ENCODE results near the gene LIPA.
"Not testable (repeated sequence)": the region's sequence is repeated elsewhere in the genome, so short reads cannot be mapped to it uniquely, and the experiment has no call there.

Gene LIPA

DNA sequence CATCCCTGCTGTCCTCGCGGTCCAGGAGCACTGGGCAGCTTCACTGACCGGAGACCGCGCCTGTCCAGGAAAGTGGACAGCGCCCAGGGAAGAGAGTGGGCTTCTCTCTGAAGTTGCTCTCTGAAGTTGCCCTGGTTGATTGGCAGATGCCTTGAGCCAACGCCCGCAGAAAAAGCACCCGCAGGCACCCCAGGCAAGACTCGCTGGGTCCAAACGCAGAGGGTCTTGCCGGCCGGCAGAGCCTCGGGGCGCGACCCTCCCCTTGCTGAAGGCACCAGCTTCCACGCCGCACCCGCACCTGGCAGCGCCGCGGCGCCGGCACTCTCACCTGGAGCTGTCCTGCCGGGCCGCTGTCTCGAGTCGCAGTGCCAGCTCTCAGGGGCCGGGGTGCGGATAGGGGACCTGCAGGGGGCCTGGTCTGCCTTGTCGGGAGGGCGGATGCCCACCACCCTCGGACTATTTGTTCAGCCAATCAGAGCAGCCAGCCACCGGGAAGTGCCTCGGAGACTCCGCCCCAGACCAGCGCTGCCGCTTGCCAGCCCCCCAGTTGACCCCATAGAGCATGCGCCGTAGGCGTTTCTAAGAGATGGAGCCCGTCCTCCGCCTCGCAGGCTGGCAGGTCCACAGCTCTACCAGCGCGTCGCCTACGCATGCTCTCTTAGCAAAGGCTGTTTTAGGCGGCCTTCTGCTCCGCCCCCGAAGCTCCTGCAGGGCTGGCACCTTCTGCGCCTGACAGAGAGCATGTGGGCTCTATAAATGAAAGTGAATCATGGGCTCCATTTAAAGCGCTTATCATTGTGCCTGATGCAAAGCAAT is at the start of gene LIPA:
TSS of gene LIPA (minus strand) at position 367 of the 816 bp plus-strand sequence. CDS start 4,127 bp downstream, outside the sequence.
- DNase-seq (ENCODE audit: low read depth in 1 of 2, low spot score in 1 of 2) = peak; percentile 79 to 93

DNA sequence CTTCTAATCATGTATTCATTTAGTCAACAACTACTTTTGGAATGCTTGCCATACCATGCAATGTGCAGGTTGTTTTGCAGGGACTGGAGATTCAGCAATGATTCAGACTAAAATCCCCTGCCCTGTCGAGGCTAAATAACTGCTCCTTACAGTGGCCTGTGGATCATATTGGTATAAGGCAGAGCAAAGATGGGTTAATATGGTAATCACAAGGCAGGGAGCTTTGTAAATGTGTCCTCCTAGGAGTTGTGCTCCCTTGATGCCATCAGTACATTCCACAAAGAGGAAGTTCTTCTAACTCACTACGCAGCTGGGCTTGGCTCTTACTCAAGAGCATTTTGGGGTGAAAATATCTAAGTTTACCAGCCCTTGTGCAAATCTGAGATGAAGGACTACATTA is 49.7 kb upstream of the LIPA start:
- no peak for DNase-seq (ENCODE audit: low read depth in 1 of 2, low spot score in 1 of 2)

DNA sequence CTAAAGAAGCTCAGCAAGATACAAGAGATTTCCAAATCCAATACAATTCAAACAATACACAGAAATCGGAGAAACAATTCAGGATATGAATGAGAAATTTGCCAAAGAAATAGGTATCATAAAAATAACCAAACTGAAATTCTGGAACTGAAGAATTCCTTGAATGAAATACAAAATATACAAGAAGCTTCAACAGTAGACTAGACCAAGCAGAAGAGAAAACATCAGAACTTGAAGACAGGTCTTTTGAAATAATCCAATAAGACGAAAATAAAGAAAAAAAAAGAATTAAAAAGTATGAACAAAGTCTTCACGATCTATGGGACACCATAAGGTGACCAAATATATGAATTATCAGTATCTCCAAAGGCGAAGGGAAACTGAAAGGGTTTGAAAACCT is 47.5 kb upstream of the LIPA start:
- DNase-seq (ENCODE audit: low read depth in 1 of 2, low spot score in 1 of 2) = no peak

DNA sequence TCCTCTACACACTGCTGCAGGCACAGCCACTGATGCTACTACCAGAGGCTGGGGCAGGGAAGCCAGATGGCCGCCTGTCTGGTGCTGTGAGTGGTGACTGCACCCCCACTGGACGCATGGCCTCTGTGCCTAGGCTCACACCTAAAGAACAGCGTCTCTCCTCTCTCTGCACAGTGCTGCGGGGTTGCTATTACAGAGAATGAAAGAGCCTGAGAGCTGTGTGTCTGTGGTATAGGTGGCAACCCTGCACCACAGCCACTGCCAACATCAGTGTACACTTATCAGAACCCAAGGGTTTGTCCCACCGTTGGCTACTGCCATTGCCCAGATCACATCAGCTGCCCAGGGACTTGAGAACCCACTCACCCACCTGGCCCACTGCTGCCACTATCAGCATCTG is 46.2 kb upstream of the LIPA start:
- DNase-seq (ENCODE audit: low read depth in 1 of 2, low spot score in 1 of 2) = no peak

DNA sequence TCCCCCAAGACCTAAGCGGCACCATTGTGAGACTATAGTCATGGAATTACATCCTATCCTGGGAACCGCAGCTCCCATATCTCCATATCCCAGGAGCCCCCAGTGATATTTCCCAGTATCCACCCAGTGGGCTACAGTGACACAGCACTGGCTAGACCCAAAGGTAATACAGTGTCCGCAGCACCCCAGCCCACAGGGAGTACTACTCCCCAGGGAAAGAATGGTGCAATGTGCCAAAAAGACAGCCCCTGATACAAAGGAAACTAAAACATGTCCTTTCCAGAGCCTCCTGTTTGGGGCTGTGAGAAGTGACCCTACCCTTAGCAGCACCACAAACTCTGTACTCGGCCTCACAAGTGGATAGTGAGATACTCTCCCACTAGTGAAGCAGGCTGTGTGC is 45.8 kb upstream of the LIPA start:
- no peak for DNase-seq (ENCODE audit: low read depth in 1 of 2, low spot score in 1 of 2)

DNA sequence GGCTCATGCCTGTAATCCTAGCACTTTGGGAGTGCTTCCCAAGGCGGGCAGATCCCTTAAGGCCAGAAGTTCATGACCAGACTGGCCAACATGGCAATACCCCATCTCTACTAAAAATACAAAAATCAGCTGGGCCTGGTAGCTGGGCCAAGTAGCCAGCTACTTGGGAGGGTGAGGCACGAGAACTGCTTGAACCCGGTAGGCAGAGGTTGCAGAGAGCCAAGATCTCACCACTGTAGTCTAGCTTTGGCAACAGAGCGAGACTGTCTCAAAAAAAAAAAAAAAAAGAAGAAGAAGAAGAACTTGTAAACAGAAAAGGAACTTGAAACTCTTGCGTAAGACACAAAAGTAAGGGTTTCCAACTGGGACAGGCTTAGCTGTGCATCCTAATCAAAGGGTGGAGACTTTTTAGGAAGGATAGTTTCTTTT is 44.7 kb upstream of the LIPA start:
- no peak for DNase-seq (ENCODE audit: low read depth in 1 of 2, low spot score in 1 of 2)

DNA sequence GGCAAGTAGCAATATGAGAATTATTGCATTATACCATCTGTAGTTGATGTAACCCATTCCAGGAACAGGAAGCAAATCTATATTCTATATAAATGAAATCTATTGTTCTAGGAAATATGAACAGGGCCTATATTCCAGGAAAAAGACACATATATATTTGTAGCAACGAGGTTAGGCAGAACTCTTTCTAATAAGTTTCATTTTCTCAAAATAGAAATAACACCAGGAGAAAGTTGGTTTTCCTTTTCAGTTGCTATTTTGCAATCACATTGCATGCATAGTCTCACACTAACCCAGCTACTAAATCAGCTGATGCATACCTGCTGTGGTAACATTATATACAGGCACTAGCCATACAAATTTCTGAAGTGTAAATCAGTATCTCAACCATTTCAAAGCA is 44.0 kb upstream of the LIPA start:
- no peak for DNase-seq (ENCODE audit: low read depth in 1 of 2, low spot score in 1 of 2)

DNA sequence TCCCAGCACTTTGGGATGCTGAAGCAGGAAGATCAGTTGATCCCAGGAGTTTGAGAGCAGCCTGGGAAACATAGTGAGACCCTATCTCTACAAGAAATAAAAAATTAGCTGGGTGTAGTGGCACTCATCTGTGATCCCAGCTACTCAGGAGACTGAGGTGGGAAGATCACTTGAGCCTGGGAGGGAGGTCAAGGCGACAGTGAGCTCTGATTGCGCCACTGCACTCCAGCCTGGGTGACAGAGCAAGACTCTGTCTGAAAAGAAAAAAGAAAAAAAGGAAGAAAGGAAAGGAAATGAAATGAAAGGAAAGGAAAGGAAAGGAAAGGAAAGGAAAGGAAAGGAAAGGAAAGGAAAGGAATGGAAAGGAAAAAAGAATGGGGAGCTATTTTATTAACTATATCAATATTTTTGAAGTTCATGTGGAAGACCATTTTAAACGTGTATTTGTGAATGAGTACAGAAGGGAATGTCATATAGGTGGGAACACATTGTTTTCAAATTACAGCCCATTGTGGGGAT is 43.2 kb upstream of the LIPA start:
- no peak for DNase-seq (ENCODE audit: low read depth in 1 of 2, low spot score in 1 of 2)

DNA sequence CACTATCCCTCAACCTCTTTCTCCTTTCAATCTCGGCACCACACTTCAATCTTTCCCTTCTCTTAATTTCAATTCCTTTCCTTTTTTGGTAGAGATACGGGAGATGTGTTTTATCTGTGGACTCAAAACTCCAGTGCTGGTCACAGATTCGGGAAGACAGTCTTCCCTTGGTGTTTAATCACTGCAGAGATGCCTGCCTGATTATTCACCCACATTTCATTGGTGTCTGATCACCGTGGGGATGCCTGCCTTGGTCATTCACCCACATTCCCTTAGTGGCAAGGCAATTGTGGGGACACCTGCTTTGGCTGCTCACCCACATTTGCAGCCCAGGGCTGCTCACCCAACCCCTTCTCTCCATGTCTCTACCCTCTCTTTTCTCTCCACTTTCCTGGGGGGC is 33.7 kb upstream of the LIPA start:
- not testable (repeated sequence) for DNase-seq (ENCODE audit: low read depth in 1 of 2, low spot score in 1 of 2)

DNA sequence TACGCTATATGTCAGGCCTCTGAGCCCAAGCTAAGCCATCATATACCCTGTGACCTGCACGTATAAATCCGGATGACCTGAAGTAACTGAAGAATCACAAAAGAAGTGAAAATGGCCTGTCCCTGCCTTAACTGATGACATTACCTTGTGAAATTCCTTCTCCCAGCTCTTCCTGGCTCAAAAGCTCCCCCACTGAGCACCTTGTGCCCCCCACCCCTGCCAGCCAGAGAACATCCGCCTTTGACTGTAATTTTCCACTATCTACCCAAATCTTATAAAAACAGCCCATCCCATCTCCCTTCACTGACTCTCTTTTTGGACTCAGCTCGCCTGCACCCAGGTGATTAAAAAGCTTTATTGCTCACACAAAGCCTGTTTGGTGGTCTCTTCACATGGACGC is 33.1 kb upstream of the LIPA start:
- DNase-seq (ENCODE audit: low read depth in 1 of 2, low spot score in 1 of 2) = not testable (repeated sequence)

DNA sequence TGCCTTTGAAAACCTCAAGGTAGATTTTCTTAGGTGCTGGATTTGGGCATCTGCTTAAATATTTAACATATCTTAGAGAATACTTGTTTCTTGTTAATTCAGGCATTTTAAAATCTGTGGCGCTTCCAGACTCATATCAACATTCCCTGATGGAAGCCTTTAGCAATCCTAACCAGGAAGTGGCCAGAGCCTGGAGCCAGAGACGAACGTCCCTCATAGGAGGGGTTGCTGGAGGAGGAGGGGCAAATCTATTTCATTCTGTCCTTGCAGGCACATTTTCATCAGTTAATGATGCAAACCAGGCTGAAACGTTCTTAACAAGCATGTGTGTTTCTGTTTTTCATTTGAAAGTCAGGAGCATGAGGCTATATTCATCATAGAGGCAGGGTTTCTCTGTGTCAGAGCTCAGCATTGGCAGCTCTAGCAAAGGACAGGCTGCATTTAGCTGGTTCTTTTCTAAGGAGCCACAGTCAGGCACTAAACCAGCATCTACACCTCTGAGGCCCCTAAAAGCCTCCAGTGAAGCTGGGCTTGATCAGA is 32.4 kb upstream of the LIPA start:
- no peak for DNase-seq (ENCODE audit: low read depth in 1 of 2, low spot score in 1 of 2)

DNA sequence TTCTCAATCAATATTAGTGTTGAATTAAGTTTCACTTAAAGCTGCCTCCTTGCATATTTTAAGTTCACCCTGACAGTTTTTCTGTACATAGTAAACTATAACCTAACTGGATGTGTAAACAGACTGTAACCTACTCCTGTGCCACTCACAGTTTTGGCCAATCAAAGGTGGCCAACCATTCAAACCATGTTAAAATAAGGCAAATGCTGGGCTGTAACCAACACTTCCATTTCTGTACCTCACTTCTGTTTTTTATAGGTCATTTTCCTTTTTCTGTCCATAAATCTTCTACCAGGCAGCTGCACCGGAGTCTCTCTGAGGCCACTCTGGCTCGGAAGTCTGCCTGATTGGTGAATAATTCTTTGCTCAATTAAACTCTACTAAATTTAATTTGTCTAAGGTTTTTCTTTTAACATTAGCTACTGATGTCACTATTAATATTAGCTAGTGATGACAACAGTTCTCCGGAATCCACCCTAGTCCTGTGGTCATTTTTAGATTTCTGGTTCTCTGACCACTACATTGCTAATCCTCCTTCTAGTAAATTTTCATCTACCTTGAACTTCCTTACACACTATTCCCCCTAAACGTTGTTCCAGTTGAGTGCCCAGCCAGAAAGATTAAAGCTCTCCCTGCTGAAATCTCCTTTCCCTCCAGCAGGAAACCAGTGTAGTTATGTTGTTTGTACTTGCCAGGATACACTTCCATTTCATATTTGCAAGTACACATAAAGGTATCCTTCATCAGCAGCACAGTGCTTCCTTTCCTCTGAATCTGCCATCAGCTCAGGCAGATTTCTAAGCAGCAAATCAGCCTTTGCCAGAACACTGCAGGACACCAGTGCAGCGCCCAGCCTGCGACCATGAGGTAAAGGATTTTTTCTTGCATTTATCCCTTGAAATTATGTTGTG is 31.7 kb upstream of the LIPA start:
- DNase-seq (ENCODE audit: low read depth in 1 of 2, low spot score in 1 of 2) = no peak

DNA sequence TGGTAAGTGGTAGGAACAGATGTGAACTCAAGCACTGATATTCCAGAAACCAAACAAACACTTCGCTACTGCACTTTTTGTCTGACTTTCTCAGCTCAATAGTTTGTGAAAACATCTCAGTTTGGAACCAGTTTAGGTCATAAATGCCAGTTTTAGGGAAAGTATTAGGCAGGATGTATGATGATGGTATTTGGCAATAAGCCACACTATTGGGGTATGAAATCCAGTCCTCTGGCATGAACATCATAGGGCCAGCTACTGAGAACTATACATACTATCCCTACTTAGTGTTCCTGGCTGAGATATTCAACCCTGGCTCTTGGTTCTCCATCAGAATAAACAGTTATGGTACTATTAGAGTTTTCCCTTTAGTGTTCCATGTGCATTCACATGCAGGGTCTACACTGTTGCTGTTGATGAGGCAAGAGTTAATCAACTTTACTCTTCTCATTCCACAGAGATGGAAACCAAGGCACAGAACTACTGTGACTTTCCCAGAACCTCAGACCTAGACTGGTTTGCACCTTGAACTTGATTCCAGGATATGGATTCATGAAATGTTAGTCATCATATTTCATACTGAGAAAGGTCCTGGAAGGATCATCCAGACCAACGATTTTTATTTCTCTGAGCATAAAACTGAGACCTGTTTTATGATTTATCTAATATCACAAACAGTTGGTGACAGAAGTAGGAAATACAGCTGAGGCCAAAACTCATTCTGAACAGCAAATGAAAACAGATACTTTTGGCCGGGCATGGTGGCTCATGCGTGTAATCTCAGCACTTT is 30.2 kb upstream of the LIPA start:
- DNase-seq (ENCODE audit: low read depth in 1 of 2, low spot score in 1 of 2) = no peak

DNA sequence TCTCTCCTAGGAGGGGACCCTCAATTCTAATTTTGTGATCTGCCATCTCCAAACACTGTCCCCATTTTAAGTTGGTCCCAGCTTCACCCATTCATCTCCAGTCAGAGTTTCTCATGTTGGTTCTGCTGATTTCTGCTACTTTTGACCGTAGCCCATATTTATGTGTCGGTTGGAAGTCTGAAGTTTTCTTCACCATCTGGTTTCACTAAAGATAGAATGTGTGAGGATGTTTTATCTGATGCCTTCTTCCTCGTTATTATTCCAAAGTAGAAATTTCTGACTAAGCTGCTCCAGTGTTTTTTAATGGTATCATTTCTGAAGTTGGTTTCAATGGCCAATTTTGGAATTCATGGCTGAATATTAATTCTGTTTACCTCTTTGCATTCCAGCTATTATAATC is 28.9 kb upstream of the LIPA start:
- no peak for DNase-seq (ENCODE audit: low read depth in 1 of 2, low spot score in 1 of 2)

DNA sequence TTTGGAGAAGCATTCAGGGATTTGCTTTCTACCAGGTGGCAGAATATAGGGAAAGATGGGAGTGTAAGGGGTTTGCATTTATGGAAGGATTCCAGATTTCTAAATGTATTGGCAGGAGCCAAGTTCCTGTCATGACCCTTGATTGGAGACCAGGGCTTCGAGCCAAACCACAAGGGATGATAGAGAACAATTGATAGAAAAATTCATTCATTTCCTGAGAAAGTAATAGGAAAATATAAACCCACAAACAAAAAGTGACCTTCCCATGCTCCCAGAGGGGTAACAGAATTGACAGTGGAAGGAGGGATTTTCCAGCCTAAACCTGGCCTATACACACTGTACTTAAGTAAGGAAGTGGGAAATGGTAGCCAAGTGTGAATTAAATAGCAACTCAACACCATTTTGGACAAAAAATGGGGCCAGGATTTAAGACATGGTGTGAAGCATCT is 27.9 kb upstream of the LIPA start:
- DNase-seq (ENCODE audit: low read depth in 1 of 2, low spot score in 1 of 2) = no peak

DNA sequence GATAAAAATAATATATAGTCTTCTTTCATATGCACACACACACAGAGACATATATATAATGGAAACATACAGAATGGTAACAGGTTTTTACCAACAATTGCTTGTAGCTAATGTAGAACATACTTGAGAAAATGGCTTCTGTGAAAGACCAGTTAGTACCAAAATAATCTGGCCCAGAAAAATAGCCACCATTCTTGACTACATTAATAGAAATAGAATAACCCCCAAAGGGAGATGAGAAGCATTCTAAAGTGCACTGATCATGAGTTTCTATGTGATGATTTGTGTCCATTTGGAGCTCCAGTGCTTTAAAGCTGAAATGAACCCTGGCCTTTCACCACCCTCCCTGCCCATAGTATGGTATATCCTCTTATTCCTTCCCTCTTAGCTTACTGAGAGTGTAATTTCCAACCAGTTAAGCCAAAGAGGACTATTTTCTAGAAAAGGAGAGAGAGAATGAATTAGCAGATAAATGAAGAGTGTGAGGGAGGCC is 27.4 kb upstream of the LIPA start:
- no peak for DNase-seq (ENCODE audit: low read depth in 1 of 2, low spot score in 1 of 2)

DNA sequence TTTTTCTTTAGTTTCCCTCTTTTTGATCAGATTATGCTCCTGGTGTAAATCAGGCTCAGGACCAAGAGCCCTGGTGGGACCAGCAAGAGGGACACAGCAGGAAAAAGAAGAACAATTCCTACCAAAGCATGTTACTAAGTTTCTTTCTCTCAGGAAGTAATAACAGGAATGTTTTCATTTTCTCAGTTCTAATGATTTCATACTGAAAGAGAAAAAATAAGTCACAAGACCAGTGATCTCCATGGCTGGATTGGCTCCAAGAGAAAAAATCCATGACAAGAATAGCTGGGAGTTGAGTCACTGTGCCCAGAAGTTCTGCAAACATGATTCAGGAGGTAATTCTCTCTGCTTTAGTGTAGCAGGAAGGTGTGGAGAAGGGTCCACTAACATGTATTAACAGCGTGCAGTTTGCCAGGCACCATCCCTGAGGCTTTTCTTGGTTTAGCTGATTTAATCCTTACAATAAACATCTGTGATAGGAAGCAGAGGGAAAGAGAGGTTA is 26.5 kb upstream of the LIPA start:
- no peak for DNase-seq (ENCODE audit: low read depth in 1 of 2, low spot score in 1 of 2)

DNA sequence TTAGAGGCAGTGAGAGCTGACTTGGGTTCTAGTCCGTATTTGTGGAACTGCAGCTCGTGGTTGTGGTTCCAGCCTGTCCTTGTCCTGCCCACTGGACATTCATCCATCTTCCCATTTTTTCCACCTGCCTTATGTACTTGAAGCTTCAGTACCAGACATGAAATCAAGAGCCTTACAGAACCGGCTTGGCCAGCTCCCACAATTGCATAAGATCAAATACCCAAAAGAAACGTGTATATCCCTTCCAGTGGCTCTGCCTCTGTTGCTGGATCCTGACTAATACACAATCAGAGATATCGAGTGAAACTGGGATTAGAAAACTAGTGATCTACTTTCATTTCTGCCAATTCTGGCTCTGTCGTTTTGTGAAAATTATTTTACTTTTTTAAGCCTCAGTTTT is 23.8 kb upstream of the LIPA start:
- DNase-seq (ENCODE audit: low read depth in 1 of 2, low spot score in 1 of 2) = no peak

DNA sequence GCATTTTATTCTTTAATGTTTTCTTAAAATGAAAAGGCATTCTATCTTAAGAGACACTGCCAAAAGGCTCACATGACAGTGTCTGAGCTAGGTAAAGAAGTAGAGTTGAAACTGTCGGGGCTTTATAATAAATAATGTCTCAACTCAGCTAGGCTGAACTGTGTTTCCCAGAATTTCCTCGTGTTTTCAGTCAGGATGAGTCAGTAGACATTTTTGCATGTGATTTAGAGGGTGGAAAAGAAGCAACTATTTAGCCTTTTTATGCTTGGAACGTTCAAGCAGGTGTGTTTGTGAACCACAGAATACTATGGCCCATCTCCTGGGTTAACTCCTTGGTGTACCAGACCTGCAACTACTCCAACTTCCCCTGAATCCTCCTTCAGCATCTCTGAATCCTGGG is 23.4 kb upstream of the LIPA start:
- DNase-seq (ENCODE audit: low read depth in 1 of 2, low spot score in 1 of 2) = no peak

DNA sequence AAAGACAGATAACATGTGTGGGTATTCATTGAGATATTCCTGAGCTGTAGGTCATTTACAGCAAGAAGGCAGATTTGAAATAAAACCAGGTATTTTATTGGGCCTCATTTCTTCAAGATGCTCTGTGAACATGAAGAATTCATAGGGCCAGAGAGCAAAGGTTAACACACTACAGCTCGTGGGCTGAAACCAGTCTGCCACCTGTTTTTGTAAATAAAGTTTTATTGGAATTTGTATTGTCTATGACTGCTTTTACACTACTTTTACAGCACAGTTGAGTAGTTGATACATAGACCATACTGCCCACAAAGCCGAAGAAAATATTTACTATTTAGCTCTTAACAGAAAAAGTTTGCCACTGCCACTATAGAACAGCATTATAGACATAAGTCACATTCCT is 22.1 kb upstream of the LIPA start:
- DNase-seq (ENCODE audit: low read depth in 1 of 2, low spot score in 1 of 2) = no peak

Measured in activated CD4-positive, alpha-beta T cell treated with anti-CD3 and anti-CD28 coated beads, Interleukin-2, amount 50 U/mL, for 24 hours (primary cell).